Brain pericyte (primary cell): ENCODE results near the gene GPC6.

Experiments used
- DNase-seq: peaks from one replicate; pipeline ENCODE4 v3.0.0-alpha.2; 2012; ENCODE audit warnings: low read depth, low spot score

The GPC6 gene

GRCh38 chr13:93963266-93964145 lies 736.9 kb downstream of the GPC6 start:
- DNase-seq, result no peak

GRCh38 chr13:93964146-93964512 lies 737.5 kb downstream of the GPC6 start:
- DNase-seq, result no peak

- no peak for DNase-seq
Observed at GRCh38 chr13:93965587-93965986, 739.0 kb downstream of the GPC6 start.

GRCh38 chr13:93966267-93966936 lies 739.8 kb downstream of the GPC6 start:
- no peak for DNase-seq

GRCh38 chr13:93967286-93967685 lies 740.7 kb downstream of the GPC6 start:
- no peak for DNase-seq

- no peak for DNase-seq
Observed at GRCh38 chr13:93975242-93975641, 748.6 kb downstream of the GPC6 start.

GRCh38 chr13:93976528-93976927 lies 749.9 kb downstream of the GPC6 start:
- no peak for DNase-seq

- no peak for DNase-seq
Observed at GRCh38 chr13:93977986-93978385, 751.4 kb downstream of the GPC6 start.

- DNase-seq, result no peak
Observed at GRCh38 chr13:93981426-93981977, 754.9 kb downstream of the GPC6 start.

- DNase-seq, result no peak
Observed at GRCh38 chr13:93982179-93982918, 755.7 kb downstream of the GPC6 start.

- DNase-seq, result no peak
Observed at GRCh38 chr13:93984052-93984451, 757.4 kb downstream of the GPC6 start.

- no peak for DNase-seq
Observed at GRCh38 chr13:93984876-93985275, 758.3 kb downstream of the GPC6 start.

- DNase-seq, result no peak
Observed at GRCh38 chr13:93987458-93987857, 760.9 kb downstream of the GPC6 start.

- no peak for DNase-seq
Observed at GRCh38 chr13:93991569-93991968, 765.0 kb downstream of the GPC6 start.

- DNase-seq, result peak; percentile 47
Observed at GRCh38 chr13:93996481-93996880, 769.9 kb downstream of the GPC6 start.

- no peak for DNase-seq
Observed at GRCh38 chr13:94006296-94006695, 779.7 kb downstream of the GPC6 start.

- DNase-seq, result no peak
Observed at GRCh38 chr13:94007072-94007471, 780.5 kb downstream of the GPC6 start.

- no peak for DNase-seq
Observed at GRCh38 chr13:94009701-94010100, 783.1 kb downstream of the GPC6 start.

- no peak for DNase-seq
Observed at GRCh38 chr13:94014461-94014860, 787.9 kb downstream of the GPC6 start.

GRCh38 chr13:94020426-94020825 lies 793.8 kb downstream of the GPC6 start:
- DNase-seq, result no peak

- DNase-seq, result no peak
Observed at GRCh38 chr13:94020833-94021232, 794.2 kb downstream of the GPC6 start.

GRCh38 chr13:94028234-94028633 lies 801.6 kb downstream of the GPC6 start:
- DNase-seq, result no peak
